Muscle of arm (tissue), 12 donors: ENCODE results near the gene SLIT3. TPM values are rescaled to one million over a fixed set of nuclear protein-coding genes. Genes with fewer than 3 reads are reported as not detected.
"Not testable (repeated sequence)": the region's sequence is repeated elsewhere in the genome, so short reads cannot be mapped to it uniquely, and the experiment has no call there.

Experiments
- DNase-seq: peaks from one replicate; pipeline ENCODE4 v3.0.0-alpha.2; 2013
- polyA plus RNA-seq, 12 donors: library from polyadenylated mRNA; unstranded; fragments of 120-200 nt; gene quantifications; one replicate each; pipeline ENCODE4 v1.2.1, GENCODE V29; 2013; ENCODE audit not compliant: insufficient read length in 12 of 12

SLIT3 gene
- polyA plus RNA-seq, 12 donors: 6.7 to 75.7 (median 10.9) TPM; not detected in 1

- DNase-seq: no peak
Measured at GRCh38 chr5:168771678-168772077, 529.3 kb downstream of the SLIT3 start.

- no peak for DNase-seq
Measured at GRCh38 chr5:168770996-168771395, 529.9 kb downstream of the SLIT3 start.

GRCh38 chr5:168770036-168770498 lies 530.9 kb downstream of the SLIT3 start:
- DNase-seq: no peak

- DNase-seq: no peak
Measured at GRCh38 chr5:168768172-168768571, 532.8 kb downstream of the SLIT3 start.

- DNase-seq: no peak
Measured at GRCh38 chr5:168766426-168766700, 534.6 kb downstream of the SLIT3 start.

GRCh38 chr5:168765551-168766425 lies 535.2 kb downstream of the SLIT3 start:
- peak; percentile 29 for DNase-seq

GRCh38 chr5:168765086-168765550 lies 535.8 kb downstream of the SLIT3 start:
- no peak for DNase-seq

GRCh38 chr5:168756453-168757391 lies 544.2 kb downstream of the SLIT3 start:
- peak; percentile 38 for DNase-seq

- no peak for DNase-seq
Measured at GRCh38 chr5:168755548-168756093, 545.3 kb downstream of the SLIT3 start.

GRCh38 chr5:168753691-168754254 lies 547.2 kb downstream of the SLIT3 start:
- DNase-seq: no peak

- DNase-seq: no peak
Measured at GRCh38 chr5:168752416-168753190, 548.3 kb downstream of the SLIT3 start.

- DNase-seq: no peak
Measured at GRCh38 chr5:168752012-168752411, 548.9 kb downstream of the SLIT3 start.

- DNase-seq: no peak
Measured at GRCh38 chr5:168750926-168751325, 550.0 kb downstream of the SLIT3 start.

- DNase-seq: no peak
Measured at GRCh38 chr5:168749391-168750100, 551.4 kb downstream of the SLIT3 start.

- no peak for DNase-seq
Measured at GRCh38 chr5:168747987-168748777, 552.8 kb downstream of the SLIT3 start.

GRCh38 chr5:168746893-168747640 lies 553.9 kb downstream of the SLIT3 start:
- no peak for DNase-seq

GRCh38 chr5:168746126-168746892 lies 554.6 kb downstream of the SLIT3 start:
- DNase-seq: not testable (repeated sequence)

- DNase-seq: no peak
Measured at GRCh38 chr5:168743617-168744016, 557.3 kb downstream of the SLIT3 start.
